Measurements from ENCODE around the gene DCAF6. TPM values are rescaled to one million over a fixed set of nuclear protein-coding genes. Genes with fewer than 3 reads are reported as not detected.
"Not testable (repeated sequence)": the region's sequence is repeated elsewhere in the genome, so short reads cannot be mapped to it uniquely, and the experiment has no call there.

Gene DCAF6
- total RNA-seq, 2 experiments from 2014 or later, result 21.2 to 25.0 TPM

DNA sequence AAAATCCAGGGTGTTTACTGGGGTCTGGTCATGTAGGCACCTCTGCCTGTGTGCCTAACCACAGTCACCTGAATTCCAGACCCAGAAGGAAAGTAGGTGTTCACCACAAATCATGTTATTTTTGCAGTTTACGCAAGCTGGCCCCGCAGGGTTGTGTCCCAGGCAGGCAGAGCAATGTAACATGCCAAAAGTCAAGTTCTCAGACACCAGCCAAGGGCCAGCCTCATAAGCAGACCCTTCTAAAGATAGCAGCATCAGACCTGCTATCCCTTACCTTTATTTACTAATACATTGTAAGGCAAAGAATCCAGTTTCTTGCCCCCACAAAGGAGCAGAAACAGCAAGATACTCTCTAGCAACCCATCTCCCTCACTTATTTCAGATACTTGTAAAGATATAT lies 117.2 kb downstream of the DCAF6 start:
- Mint-ChIP-seq H3K4me1 (ENCODE audit: low read depth) (no peaks in the 10 kb centered on the region), H3K36me3 (peaks cover 3% of the 10 kb centered on the region), H3K4me3 (no peak overlapping the region), H3K9me3 (peaks cover 4% of the 10 kb centered on the region), H3K27ac (no peak overlapping the region), H3K27me3 (no peaks in the 10 kb centered on the region)
- CTCF ChIA-PET, result interaction anchor here (0.9 to 1.8 kb wide), 2 partner anchors 29 to 31 kb away, joined by 3 to 5 read pairs; no protein-coding TSS in a partner anchor
- intact Hi-C loops (cut with micrococcal nuclease), result no loop called here
- no peak for DNase-seq
- POLR2A ChIA-PET, result no interaction called here

DNA sequence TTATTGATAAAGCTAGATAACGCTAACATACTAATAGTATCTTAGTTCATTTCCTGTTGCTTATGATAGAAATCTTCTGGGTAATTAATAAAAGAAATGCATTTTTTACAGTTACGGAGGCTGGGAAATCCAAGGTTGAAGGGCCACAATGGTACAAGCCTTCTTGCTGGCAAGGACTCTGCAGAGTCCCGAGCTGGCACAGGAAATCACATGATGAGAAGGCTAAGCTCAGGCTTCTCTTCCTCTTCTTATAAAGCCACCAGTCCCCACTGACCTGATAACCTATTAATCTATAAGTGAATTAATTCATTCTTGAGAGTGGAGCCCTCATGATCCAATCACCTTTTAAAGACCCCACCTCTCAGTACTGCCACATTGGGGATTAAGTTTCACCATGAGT lies 117.6 kb downstream of the DCAF6 start:
- ChIA-PET CTCF (interaction anchor here (0.6 to 1.8 kb wide), 3 partner anchors 28 to 1874 kb away, joined by 3 to 5 read pairs (median 4); no protein-coding TSS in a partner anchor), POLR2A (no interaction called here)
- H3K4me3 Mint-ChIP-seq, result no peak overlapping the region
- DNase-seq, result no peak
- H3K27me3 Mint-ChIP-seq, result no peaks in the 10 kb centered on the region
- H3K27ac Mint-ChIP-seq, result no peak overlapping the region
- no peaks in the 10 kb centered on the region for H3K4me1 Mint-ChIP-seq (ENCODE audit: low read depth)
- peaks cover 1% of the 10 kb centered on the region for H3K36me3 Mint-ChIP-seq
- peaks cover 4% of the 10 kb centered on the region for H3K9me3 Mint-ChIP-seq
- intact Hi-C loops (cut with micrococcal nuclease), result no loop called here

DNA sequence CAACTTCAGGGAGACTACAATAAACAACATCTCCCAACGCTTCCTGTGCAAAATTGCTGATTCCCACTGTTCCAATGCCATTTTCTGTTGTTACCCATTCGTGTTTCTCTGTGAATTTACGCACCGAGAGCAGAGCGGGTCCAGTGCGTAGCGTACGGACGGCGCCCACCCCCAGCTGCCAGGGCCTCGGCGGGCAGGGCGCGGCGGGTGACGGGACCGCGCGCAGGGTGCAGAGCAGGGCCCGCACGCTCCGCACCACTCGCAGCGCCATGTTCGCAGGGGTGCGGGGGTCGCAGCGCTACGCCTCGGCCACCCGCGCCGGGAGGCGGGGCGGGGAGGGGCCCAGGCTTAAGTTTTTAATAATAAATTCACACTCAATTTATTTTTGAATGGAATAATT lies 119.7 kb downstream of the DCAF6 start:
- H3K4me1 Mint-ChIP-seq (ENCODE audit: low read depth); POLR2A ChIA-PET; H3K27me3 Mint-ChIP-seq; H3K27ac Mint-ChIP-seq; H3K9me3 Mint-ChIP-seq; intact Hi-C loops (cut with micrococcal nuclease); H3K36me3 Mint-ChIP-seq; H3K4me3 Mint-ChIP-seq; DNase-seq: not testable (repeated sequence)
- CTCF ChIA-PET, result interaction anchor here (1.1 to 2.4 kb wide), 2 partner anchors 26 to 89 kb away, joined by 3 to 5 read pairs; no protein-coding TSS in a partner anchor

DNA sequence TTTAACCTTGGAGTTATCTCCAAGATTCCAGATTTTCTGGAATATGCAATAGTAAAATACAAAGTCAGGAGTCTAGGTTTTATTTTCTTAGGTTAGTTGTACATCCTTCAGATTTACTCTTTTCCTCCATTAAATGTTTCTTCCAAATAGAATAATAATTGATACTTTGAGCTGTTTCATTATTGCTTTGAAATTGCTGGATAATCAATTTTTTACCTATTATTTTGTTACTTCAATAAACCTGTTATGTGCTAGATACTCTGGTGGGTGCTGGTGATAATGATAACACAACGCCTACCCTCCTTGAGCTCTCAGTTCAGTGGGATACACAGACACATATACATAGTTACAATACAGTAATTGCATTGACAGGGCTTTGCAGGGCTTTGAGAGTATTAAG lies 120.9 kb downstream of the DCAF6 start:
- no peak overlapping the region for H3K27ac Mint-ChIP-seq
- no peak for DNase-seq
- CTCF ChIA-PET, result interaction anchor here (1.1 to 2.4 kb wide), 2 partner anchors 24 to 88 kb away, joined by 3 to 5 read pairs; no protein-coding TSS in a partner anchor
- no peaks in the 10 kb centered on the region for H3K27me3 Mint-ChIP-seq
- no peak overlapping the region for H3K4me3 Mint-ChIP-seq
- intact Hi-C loops (cut with micrococcal nuclease), result no loop called here
- H3K36me3 Mint-ChIP-seq, result peaks cover 1% of the 10 kb centered on the region
- POLR2A ChIA-PET, result no interaction called here
- peaks cover 4% of the 10 kb centered on the region for H3K9me3 Mint-ChIP-seq
- H3K4me1 Mint-ChIP-seq (ENCODE audit: low read depth), result no peaks in the 10 kb centered on the region

DNA sequence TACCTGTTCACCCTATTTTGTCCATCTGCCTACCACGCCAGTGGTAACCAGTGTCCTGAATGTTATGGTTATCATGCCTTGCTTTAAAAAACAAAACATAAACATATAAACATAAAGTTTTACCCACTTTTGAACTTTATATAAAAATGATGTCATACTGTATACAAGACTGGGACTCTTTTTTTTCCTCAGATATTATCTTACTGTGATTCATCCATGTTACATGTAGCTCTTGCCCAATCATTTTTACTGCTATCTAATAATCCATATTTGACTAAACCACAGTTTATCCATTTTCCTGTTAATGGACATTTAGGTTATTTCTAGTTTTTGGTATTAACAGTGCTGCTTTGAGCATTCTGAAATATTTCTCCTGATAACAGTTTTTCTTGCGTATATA lies 121.4 kb downstream of the DCAF6 start:
- Mint-ChIP-seq H3K4me1 (ENCODE audit: low read depth) (no peaks in the 10 kb centered on the region), H3K9me3 (peaks cover 4% of the 10 kb centered on the region), H3K4me3 (no peak overlapping the region), H3K27ac (no peak overlapping the region), H3K27me3 (no peaks in the 10 kb centered on the region), H3K36me3 (peaks cover 1% of the 10 kb centered on the region)
- ChIA-PET CTCF (interaction anchor here (2.4 kb wide), 1 partner anchor 24 kb away, joined by 5 read pairs; no protein-coding TSS in a partner anchor), POLR2A (no interaction called here)
- DNase-seq, result no peak
- intact Hi-C loops (cut with micrococcal nuclease), result no loop called here

DNA sequence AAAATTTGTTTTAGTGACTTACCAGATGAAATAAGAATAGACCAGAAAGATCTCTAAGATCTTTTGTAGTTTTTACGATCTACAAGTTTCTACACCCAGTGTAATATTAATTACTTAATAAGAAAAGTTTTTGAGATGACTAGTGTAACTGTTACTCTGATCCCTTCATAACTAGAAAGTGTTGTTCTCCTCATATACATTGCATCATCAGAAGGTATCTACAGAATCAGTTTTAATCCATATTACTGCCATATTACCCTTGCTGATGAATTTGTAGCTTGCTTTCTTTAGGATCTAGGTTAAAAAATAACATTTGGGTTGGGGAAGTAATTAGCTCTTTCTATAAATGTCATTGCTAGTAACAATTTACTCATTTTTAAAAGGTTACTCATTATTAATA lies 127.7 kb downstream of the DCAF6 start:
- CTCF ChIA-PET, result interaction anchor here (2.5 kb wide), 1 partner anchor 18 kb away, joined by 7 read pairs; no protein-coding TSS in a partner anchor

DNA sequence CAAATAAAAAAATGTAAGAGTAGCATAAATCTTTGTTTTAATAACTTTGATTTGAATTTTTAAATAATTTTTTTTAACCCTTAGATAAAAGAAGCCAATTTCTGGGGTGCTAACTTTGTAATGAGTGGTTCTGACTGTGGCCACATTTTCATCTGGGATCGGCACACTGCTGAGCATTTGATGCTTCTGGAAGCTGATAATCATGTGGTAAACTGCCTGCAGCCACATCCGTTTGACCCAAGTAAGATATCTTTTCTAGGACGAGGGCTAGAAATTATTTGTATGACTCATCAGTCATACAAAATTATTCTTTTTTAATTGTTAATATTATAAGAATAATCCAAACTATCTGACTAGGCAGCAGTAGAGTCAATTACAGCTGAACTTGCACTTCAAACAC lies 129.0 kb downstream of the DCAF6 start:
- CTCF ChIA-PET, result interaction anchor here (2.5 kb wide), 1 partner anchor 17 kb away, joined by 7 read pairs; no protein-coding TSS in a partner anchor
- H3K27me3 Mint-ChIP-seq, result no peaks in the 10 kb centered on the region
- no peaks in the 10 kb centered on the region for H3K4me1 Mint-ChIP-seq (ENCODE audit: low read depth)
- no peak for DNase-seq
- peaks cover 16% of the 10 kb centered on the region for H3K36me3 Mint-ChIP-seq
- no peaks in the 10 kb centered on the region for H3K9me3 Mint-ChIP-seq
- H3K27ac Mint-ChIP-seq, result no peak overlapping the region
- no peak overlapping the region for H3K4me3 Mint-ChIP-seq
- intact Hi-C loops (cut with micrococcal nuclease), result no loop called here
- POLR2A ChIA-PET, result no interaction called here

More for the DNA sequence above, 127.7 kb downstream of the DCAF6 start:
- no peak for DNase-seq
- H3K4me3 Mint-ChIP-seq, result no peak overlapping the region
- H3K27me3 Mint-ChIP-seq, result no peaks in the 10 kb centered on the region
- H3K4me1 Mint-ChIP-seq (ENCODE audit: low read depth), result no peaks in the 10 kb centered on the region
- no peak overlapping the region for H3K27ac Mint-ChIP-seq
- intact Hi-C loops (cut with micrococcal nuclease), result no loop called here
- H3K36me3 Mint-ChIP-seq, result peaks cover 11% of the 10 kb centered on the region
- no peaks in the 10 kb centered on the region for H3K9me3 Mint-ChIP-seq
- POLR2A ChIA-PET, result no interaction called here

DNA sequence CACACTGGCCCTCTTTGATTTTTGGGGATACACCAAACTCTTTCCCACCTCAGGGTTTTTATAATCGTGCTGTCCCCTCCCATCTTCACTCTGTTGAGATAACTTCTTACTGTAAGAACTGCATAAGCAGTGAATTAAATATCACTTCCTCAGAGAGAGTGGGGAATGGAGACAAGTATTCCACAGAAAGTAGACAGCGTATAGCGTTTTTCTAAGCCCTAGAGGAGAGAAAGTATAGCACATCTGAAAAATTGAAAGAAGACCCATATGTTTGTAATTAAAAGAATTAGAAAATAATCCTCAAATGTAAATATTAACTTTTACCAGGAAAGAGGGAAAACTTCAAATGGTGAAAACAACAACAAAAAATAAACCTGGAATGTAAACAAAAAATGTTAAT lies 132.9 kb downstream of the DCAF6 start:
- Mint-ChIP-seq H3K4me3 (no peak overlapping the region), H3K4me1 (ENCODE audit: low read depth) (no peaks in the 10 kb centered on the region), H3K27me3 (no peaks in the 10 kb centered on the region), H3K27ac (no peak overlapping the region), H3K9me3 (no peaks in the 10 kb centered on the region), H3K36me3 (peaks cover 22% of the 10 kb centered on the region)
- intact Hi-C loops (cut with micrococcal nuclease), result no loop called here
- DNase-seq, result no peak
- CTCF ChIA-PET, result interaction anchor here (1.4 to 3.1 kb wide), 2 partner anchors 13 kb away, joined by 6 to 20 read pairs; no protein-coding TSS in a partner anchor
- POLR2A ChIA-PET, result no interaction called here

DNA sequence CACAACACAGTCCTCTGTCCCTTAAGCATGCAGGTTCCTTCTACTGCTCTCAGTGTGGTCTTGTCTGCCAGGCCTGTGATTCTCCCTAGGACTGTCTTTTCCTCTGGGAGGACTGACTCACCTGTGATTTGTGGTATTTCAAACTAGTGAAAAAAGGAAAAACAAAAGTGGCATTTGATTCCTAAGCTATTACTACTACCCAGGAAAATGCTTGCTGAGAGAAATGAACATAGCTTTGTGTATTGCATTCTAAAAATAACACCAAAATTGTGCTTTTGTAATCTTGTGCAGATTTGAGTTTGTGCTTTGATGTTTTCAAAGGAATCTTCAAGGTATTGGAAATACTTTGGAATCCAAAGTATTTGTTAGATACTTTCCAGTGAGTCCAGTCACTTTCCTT lies 143.3 kb downstream of the DCAF6 start:
- no peaks in the 10 kb centered on the region for H3K9me3 Mint-ChIP-seq
- H3K27ac Mint-ChIP-seq, result no peak overlapping the region
- H3K27me3 Mint-ChIP-seq, result no peaks in the 10 kb centered on the region
- POLR2A ChIA-PET, result no interaction called here
- no peaks in the 10 kb centered on the region for H3K4me1 Mint-ChIP-seq (ENCODE audit: low read depth)
- H3K4me3 Mint-ChIP-seq, result no peak overlapping the region
- intact Hi-C loops (cut with micrococcal nuclease), result loop anchor here (5.0 kb wide), 2 partner anchors 277 to 362 kb away; no protein-coding TSS in a partner anchor
- CTCF ChIA-PET, result interaction anchor here (1.0 kb wide), 1 partner anchor 15 kb away, joined by 3 read pairs; no protein-coding TSS in a partner anchor
- peaks cover 4% of the 10 kb centered on the region for H3K36me3 Mint-ChIP-seq
- no peak for DNase-seq

DNA sequence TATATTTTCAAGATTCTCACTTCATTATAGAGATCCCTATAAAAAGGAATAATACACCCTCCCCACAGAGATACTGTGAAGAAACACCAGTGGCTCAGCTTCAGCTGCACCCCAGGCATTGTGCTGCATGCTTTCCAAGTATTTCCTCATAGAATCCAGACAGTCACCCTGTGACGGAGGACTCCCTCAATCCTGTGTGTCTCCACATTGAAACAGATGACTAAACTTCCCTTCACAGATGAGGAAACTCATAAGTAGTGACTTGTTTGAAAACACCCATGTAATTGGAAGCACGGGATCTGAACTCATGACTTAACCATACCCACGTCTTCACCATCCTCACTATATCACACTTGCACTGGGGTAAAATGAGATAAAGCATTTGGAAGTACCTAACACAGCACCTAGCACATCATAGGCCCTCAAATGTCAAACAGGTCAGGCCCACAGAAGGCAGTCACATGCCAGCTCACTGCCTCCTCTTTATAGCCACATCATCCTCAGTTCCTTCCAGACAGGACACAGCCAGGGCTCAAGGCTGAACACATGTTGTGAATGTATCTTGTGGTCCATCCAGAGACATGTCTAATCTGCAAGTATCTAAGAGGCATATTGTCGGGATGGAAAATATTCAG lies 145.0 kb downstream of the DCAF6 start:
- POLR2A ChIA-PET, result no interaction called here
- CTCF ChIA-PET, result interaction anchor here (0.6 to 4.7 kb wide), 52 partner anchors 9 to 481 kb away, joined by 3 to 46 read pairs (median 5); partner anchors contain the start of genes DCAF6, MPC2 and SFT2D2
- no peak overlapping the region for H3K27ac Mint-ChIP-seq
- H3K27me3 Mint-ChIP-seq, result no peaks in the 10 kb centered on the region
- peaks cover 3% of the 10 kb centered on the region for H3K36me3 Mint-ChIP-seq
- intact Hi-C loops (cut with micrococcal nuclease), result loop anchor here (1.0 to 5.0 kb wide), 4 partner anchors 146 to 481 kb away; no protein-coding TSS in a partner anchor
- no peak for DNase-seq
- H3K9me3 Mint-ChIP-seq, result no peaks in the 10 kb centered on the region
- no peaks in the 10 kb centered on the region for H3K4me1 Mint-ChIP-seq (ENCODE audit: low read depth)
- H3K4me3 Mint-ChIP-seq, result no peak overlapping the region

DNA sequence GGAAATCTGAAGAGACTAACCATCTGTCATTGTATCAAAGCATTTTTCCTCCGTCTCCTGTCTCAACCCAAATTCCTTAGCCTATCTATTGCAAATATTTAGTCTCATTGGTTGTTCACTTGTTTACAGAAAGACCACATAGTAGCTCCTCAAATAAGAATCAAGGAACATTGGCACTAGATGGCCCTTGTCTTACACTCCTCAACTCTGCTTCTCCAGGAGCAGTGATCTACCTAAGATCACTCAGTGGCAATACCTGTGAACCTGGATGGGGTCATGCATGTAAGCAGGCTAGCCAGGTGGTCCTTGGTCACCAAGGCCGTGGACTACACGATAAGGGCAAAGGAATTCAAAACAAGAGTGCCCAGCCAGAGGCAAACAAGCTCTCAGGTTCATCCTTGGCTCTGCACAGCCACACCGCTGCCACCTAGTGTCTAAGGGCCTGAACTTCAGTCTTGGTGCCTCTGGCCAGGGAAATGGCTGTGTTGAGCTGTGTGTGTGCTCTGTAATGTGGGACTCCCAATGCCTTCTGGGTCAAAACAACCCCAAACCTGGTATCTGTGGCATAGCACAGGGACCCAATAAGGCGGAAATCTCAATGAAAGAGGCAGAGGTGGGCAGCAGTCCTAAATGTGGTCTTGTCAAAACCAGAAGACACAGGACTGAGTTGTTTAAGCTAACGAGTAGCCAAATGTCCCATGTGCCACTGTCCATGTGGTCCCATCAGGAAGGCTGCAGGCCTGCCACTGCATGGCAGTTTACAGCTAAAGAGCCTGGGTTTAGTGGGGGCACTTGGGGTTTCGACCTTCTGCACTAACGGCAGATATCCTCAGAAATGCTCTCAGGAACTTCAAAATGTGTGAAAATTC lies 145.8 kb downstream of the DCAF6 start:
- H3K4me1 Mint-ChIP-seq (ENCODE audit: low read depth), result no peaks in the 10 kb centered on the region
- H3K9me3 Mint-ChIP-seq, result no peaks in the 10 kb centered on the region
- no peaks in the 10 kb centered on the region for H3K27me3 Mint-ChIP-seq
- intact Hi-C loops (cut with micrococcal nuclease), result loop anchor here (1.0 to 5.0 kb wide), 4 partner anchors 147 to 481 kb away; no protein-coding TSS in a partner anchor
- no peak overlapping the region for H3K27ac Mint-ChIP-seq
- H3K36me3 Mint-ChIP-seq, result no peaks in the 10 kb centered on the region
- POLR2A ChIA-PET, result no interaction called here
- H3K4me3 Mint-ChIP-seq, result no peak overlapping the region
- CTCF ChIA-PET, result interaction anchor here (0.6 to 4.7 kb wide), 72 partner anchors 10 to 555 kb away, joined by 3 to 46 read pairs (median 4); partner anchors contain the start of genes DCAF6, MPC2 and SFT2D2
- DNase-seq, result peak; percentile 82
